ENCODE measurements around the gene PHACTR1. TPM values are rescaled to one million over a fixed set of nuclear protein-coding genes. Genes with fewer than 3 reads are reported as not detected.

Gene PHACTR1
- total and polyA plus RNA-seq, 8 donors, result 1.4 to 12.4 (median 9.3) TPM

GRCh38 chr6:13034316-13034715, 317.7 kb downstream of the PHACTR1 start:
- Histone ChIP-seq H3K4me3 (no peak overlapping the region), H3K4me1 (peaks cover 5 to 17% (median 10%) of the 10 kb centered on the region in 3 donors), H3K9me3 (no peaks in the 10 kb centered on the region), H3K36me3 (no peaks in the 10 kb centered on the region), H3K27me3 (no peaks in the 10 kb centered on the region), H3K27ac (no peak overlapping the region)
- DNase-seq (no peak), FAIRE-seq (no peak), ATAC-seq (no peak)
- intact Hi-C loops (cut with DNase I), result no loop called here
- TF ChIP-seq CTCF (IDR thresholded peaks at IDR 0.05), result no peak
- 0 to 5% methylated on average over 1 of the region's 1 CpG for WGBS, 2 donors

GRCh38 chr6:13035606-13036005, 319.0 kb downstream of the PHACTR1 start:
- 63 to 69% methylated on average over 3 of the region's 3 CpGs for WGBS, 2 donors
- no peak for FAIRE-seq
- no peak for ATAC-seq
- Histone ChIP-seq H3K4me1 (peaks cover 5 to 17% (median 10%) of the 10 kb centered on the region in 3 donors), H3K27ac (no peak overlapping the region), H3K27me3 (no peaks in the 10 kb centered on the region), H3K36me3 (no peaks in the 10 kb centered on the region), H3K9me3 (no peaks in the 10 kb centered on the region), H3K4me3 (no peak overlapping the region)
- no peak for DNase-seq
- intact Hi-C loops (cut with DNase I), result no loop called here
- TF ChIP-seq CTCF (IDR thresholded peaks at IDR 0.05), result no peak

- H3K9me3 ChIP-seq, result no peaks in the 10 kb centered on the region
- H3K27ac ChIP-seq, result no peak overlapping the region
- no peaks in the 10 kb centered on the region for H3K36me3 ChIP-seq
- H3K27me3 ChIP-seq, result no peaks in the 10 kb centered on the region
- no peak for TF ChIP-seq CTCF (IDR thresholded peaks at IDR 0.05)
- H3K4me1 ChIP-seq, result peaks cover 5 to 17% (median 10%) of the 10 kb centered on the region in 3 donors
- peak in 1 of 4 donors; percentile 22 for ATAC-seq
- intact Hi-C loops (cut with DNase I), result no loop called here
- no peak for FAIRE-seq
- H3K4me3 ChIP-seq, result no peak overlapping the region
- no peak for DNase-seq
Measured at GRCh38 chr6:13038315-13038714, 321.7 kb downstream of the PHACTR1 start.

GRCh38 chr6:13038741-13039190, 322.2 kb downstream of the PHACTR1 start:
- no peak for FAIRE-seq
- Histone ChIP-seq H3K4me1 (peaks cover 5 to 17% (median 10%) of the 10 kb centered on the region in 3 donors), H3K4me3 (no peak overlapping the region), H3K36me3 (no peaks in the 10 kb centered on the region), H3K27ac (no peak overlapping the region), H3K9me3 (no peaks in the 10 kb centered on the region), H3K27me3 (no peaks in the 10 kb centered on the region)
- DNase-seq, result peak in 1 of 6 donors; percentile 57
- intact Hi-C loops (cut with DNase I), result no loop called here
- ATAC-seq, result peak in 1 of 4 donors; percentile 21
- 78 to 79% methylated on average over 2 of the region's 2 CpGs for WGBS, 2 donors
- no peak for TF ChIP-seq CTCF (IDR thresholded peaks at IDR 0.05)

- Histone ChIP-seq H3K27ac (no peak overlapping the region), H3K4me3 (no peak overlapping the region), H3K27me3 (no peaks in the 10 kb centered on the region), H3K9me3 (no peaks in the 10 kb centered on the region), H3K36me3 (no peaks in the 10 kb centered on the region), H3K4me1 (no peaks in the 10 kb centered on the region)
- WGBS, 2 donors, result 88% methylated on average over 6 of the region's 6 CpGs
- ATAC-seq (no peak), FAIRE-seq (no peak), DNase-seq (peak in 1 of 6 donors; percentile 23)
- no peak for TF ChIP-seq CTCF (IDR thresholded peaks at IDR 0.05)
- intact Hi-C loops (cut with DNase I), result no loop called here
Measured at GRCh38 chr6:13044390-13044789, 327.8 kb downstream of the PHACTR1 start.

Measured in pancreas (tissue), 10 donors.